Endothelial cell (in vitro differentiated cells): ENCODE results near the gene SPPL3. TPM values are rescaled to one million over a fixed set of nuclear protein-coding genes. Genes with fewer than 3 reads are reported as not detected.

Source experiments
- DNase-seq: peaks from one replicate; pipeline ENCODE4 v3.0.0; 2021; ENCODE audit warnings: low spot score
- H3K27ac Mint-ChIP-seq: one replicate; pipeline ENCODE4 v1.8.0; 2021; ENCODE audit warnings: mixed read lengths, inconsistent platforms; ENCODE audit not compliant: unreplicated experiment
- H3K27me3 Mint-ChIP-seq: one replicate; pipeline ENCODE4 v1.8.0; 2021; ENCODE audit warnings: mild to moderate bottlenecking, moderate library complexity, mixed read lengths, inconsistent platforms; ENCODE audit not compliant: unreplicated experiment
- H3K36me3 Mint-ChIP-seq: one replicate; pipeline ENCODE4 v1.8.0; 2021; ENCODE audit warnings: mild to moderate bottlenecking, low read depth, mixed read lengths, inconsistent platforms; ENCODE audit not compliant: unreplicated experiment
- H3K4me1 Mint-ChIP-seq: one replicate; pipeline ENCODE4 v1.8.0; 2021; ENCODE audit warnings: mild to moderate bottlenecking, mixed read lengths, inconsistent platforms; ENCODE audit not compliant: unreplicated experiment
- H3K4me3 Mint-ChIP-seq: one replicate; pipeline ENCODE4 v1.8.0; 2021; ENCODE audit warnings: mild to moderate bottlenecking, mixed read lengths, inconsistent platforms; ENCODE audit not compliant: unreplicated experiment
- H3K9me3 Mint-ChIP-seq: one replicate; pipeline ENCODE4 v1.8.0; 2021; ENCODE audit warnings: mixed read lengths, inconsistent platforms; ENCODE audit not compliant: unreplicated experiment
- CTCF ChIP-seq: fragments of 200-600 bp; sonication (generic); IDR thresholded peaks from one replicate; pipeline ENCODE4 v1.5.0; 2021; ENCODE audit warnings: antibody characterized with exemption; ENCODE audit not compliant: unreplicated experiment
- total RNA-seq: library from RNA; stranded (reverse); fragmentation: NEBNext Ultra II Directional; extraction: Animal tissue kit (Norgen Biotek cat#: 25700); gene quantifications from one replicate; pipeline ENCODE4 v1.2.1, GENCODE V29; 2021; ENCODE audit not compliant: unreplicated experiment

SPPL3 gene
- total RNA-seq, 1 donor from 2014 or later: 55.4 TPM

GRCh38 chr12:120879102-120879501, 25.1 kb downstream of the SPPL3 start:
- H3K9me3 Mint-ChIP-seq: no peaks in the 10 kb centered on the region
- H3K27me3 Mint-ChIP-seq: peaks cover 1% of the 10 kb centered on the region
- H3K36me3 Mint-ChIP-seq: no peaks in the 10 kb centered on the region
- no peak for DNase-seq
- TF ChIP-seq CTCF: no peak
- H3K4me1 Mint-ChIP-seq: peaks cover 4% of the 10 kb centered on the region
- H3K4me3 Mint-ChIP-seq: no peak overlapping the region
- H3K27ac Mint-ChIP-seq: no peak overlapping the region

DNA sequence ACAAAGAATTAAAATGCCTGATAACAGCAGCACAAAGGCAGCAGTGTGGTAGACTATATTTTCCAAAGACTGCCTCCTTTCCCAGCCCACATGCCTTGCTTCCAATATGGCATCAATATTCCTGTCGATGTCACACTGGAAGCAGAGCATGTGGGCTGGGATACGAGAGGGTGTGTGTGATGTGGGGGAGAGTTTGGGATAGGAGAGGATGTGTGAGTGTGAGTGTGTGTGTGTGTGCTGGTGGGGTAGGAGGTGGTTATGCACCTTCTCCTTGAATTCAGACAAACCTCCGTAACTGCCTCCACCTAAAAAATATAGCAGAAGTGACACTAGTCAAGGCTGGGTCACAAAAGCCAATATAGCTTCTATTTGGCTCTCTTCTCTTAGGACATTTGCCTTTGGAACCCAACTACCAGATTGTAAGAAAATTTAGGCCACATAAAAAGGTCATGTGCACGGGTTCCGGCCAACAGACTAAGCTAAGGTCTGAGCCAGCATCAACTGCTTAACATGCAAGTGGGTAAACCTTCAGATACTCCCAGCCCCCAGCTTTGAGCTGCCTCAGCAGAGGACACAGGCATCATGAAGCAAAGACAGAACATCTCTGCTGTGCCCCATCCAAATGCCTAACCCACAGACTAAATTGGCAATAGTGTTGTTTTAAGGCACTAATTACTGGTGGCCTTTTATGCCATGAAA, 29.5 kb downstream of the SPPL3 start:
- Mint-ChIP-seq H3K9me3 (no peaks in the 10 kb centered on the region), H3K4me1 (peaks cover 17% of the 10 kb centered on the region), H3K36me3 (no peaks in the 10 kb centered on the region), H3K27me3 (peaks cover 1% of the 10 kb centered on the region), H3K4me3 (no peak overlapping the region), H3K27ac (no peak overlapping the region)
- no peak for DNase-seq
- TF ChIP-seq CTCF: no peak

DNA sequence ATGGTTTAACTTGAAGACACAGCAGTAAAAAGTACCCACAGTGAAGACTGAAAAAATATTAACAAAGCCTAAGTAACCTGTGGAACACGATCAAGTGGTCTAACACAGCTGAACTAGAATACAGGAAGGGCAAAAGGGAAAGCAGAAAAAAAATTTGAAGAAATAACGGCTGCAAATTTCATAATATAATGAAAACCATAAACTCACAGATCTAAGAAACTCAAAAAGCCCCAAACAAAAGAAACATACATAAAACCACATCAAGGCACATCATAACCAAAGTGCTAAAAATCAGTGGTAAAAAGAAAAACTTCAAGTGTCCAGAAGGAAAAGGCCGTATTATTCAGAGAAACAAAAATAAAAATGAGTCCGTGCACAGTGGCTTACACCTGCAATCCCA, 30.9 kb downstream of the SPPL3 start:
- DNase-seq: no peak
- no peaks in the 10 kb centered on the region for H3K36me3 Mint-ChIP-seq
- peaks cover 13% of the 10 kb centered on the region for H3K4me1 Mint-ChIP-seq
- no peak overlapping the region for H3K4me3 Mint-ChIP-seq
- H3K9me3 Mint-ChIP-seq: no peaks in the 10 kb centered on the region
- H3K27me3 Mint-ChIP-seq: peaks cover 1% of the 10 kb centered on the region
- no peak overlapping the region for H3K27ac Mint-ChIP-seq
- TF ChIP-seq CTCF: no peak

GRCh38 chr12:120872487-120872886, 31.7 kb downstream of the SPPL3 start:
- Mint-ChIP-seq H3K36me3 (no peaks in the 10 kb centered on the region), H3K9me3 (no peaks in the 10 kb centered on the region), H3K4me1 (peaks cover 13% of the 10 kb centered on the region), H3K4me3 (no peak overlapping the region), H3K27me3 (no peaks in the 10 kb centered on the region), H3K27ac (no peak overlapping the region)
- DNase-seq: no peak
- no peak for TF ChIP-seq CTCF

- peaks cover 13% of the 10 kb centered on the region for H3K4me1 Mint-ChIP-seq
- H3K27me3 Mint-ChIP-seq: no peaks in the 10 kb centered on the region
- no peaks in the 10 kb centered on the region for H3K9me3 Mint-ChIP-seq
- no peak for TF ChIP-seq CTCF
- H3K36me3 Mint-ChIP-seq: no peaks in the 10 kb centered on the region
- DNase-seq: no peak
- H3K4me3 Mint-ChIP-seq: no peak overlapping the region
- no peak overlapping the region for H3K27ac Mint-ChIP-seq
These were observed 33.7 kb downstream of the SPPL3 start for GRCh38 chr12:120870415-120870814.
